ENCODE data around the gene PTPRK.

The PTPRK gene

DNA sequence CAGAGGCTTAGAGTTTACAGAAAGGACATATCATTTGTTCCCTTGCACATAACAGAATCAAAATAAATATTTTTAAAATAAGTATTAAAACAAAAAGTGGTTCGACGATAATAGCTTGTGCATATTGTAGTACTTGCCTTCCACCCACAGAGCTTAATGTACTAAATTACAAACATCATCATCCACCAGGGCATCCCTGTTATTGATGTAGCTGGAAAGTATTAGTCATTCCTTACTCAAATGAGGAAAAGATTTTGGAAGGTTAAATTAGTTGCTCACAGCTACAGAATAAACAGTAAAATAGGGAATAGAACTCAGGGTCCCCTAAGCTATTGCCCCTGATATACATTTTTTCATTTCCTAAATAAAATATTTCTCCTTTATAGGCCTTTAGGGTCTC lies 150.3 kb downstream of the PTPRK start:
- TF ChIP-seq, protein P1, sequence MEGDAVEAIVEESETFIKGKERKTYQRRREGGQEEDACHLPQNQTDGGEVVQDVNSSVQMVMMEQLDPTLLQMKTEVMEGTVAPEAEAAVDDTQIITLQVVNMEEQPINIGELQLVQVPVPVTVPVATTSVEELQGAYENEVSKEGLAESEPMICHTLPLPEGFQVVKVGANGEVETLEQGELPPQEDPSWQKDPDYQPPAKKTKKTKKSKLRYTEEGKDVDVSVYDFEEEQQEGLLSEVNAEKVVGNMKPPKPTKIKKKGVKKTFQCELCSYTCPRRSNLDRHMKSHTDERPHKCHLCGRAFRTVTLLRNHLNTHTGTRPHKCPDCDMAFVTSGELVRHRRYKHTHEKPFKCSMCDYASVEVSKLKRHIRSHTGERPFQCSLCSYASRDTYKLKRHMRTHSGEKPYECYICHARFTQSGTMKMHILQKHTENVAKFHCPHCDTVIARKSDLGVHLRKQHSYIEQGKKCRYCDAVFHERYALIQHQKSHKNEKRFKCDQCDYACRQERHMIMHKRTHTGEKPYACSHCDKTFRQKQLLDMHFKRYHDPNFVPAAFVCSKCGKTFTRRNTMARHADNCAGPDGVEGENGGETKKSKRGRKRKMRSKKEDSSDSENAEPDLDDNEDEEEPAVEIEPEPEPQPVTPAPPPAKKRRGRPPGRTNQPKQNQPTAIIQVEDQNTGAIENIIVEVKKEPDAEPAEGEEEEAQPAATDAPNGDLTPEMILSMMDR (IDR thresholded peaks at IDR 0.05; ENCODE audit: control insufficient read depth, extremely low read depth, insufficient read depth): no peak
- no peak overlapping the region for H3K4me3 ChIP-seq (ENCODE audit: low read depth, low read length)
- no peak for DNase-seq (ENCODE audit: low read depth)

DNA sequence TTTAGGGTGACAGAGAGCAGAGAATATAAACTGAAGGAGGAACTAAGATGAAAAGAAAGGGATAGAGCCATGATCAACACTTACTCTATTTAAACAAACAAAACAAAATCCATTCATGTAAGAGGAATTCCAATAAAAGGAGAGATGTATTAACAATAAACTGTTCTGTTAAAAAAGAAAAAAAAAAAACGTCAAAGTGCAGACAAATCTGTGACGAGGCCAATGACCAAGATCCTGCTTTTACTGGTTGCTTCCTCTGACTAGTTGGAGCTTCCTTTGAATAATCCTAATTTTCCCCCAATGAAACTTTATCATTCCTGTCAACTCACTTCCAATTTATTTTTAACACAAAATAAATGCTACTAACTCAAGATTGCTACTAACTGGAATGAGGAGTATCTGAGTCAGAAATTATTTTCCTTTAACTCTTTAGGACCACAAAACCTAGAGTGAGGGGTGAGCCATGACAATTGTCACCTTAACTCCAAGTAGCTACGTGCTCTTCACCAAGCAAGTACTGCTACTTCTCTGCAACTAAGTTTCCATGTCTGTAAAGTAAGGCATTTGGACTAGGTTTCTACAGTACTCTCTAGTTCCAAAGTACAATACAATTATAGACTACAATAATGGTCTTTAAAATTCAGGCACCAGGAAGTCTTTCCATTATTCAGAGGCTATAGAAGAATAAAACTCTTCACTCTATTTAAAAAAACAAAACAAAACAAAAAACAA lies 152.0 kb downstream of the PTPRK start:
- no peak for DNase-seq (ENCODE audit: low read depth)
- H3K4me3 ChIP-seq (ENCODE audit: low read depth, low read length): no peak overlapping the region
- TF ChIP-seq, protein P1 (IDR thresholded peaks at IDR 0.05; ENCODE audit: control insufficient read depth, extremely low read depth, insufficient read depth): no peak

DNA sequence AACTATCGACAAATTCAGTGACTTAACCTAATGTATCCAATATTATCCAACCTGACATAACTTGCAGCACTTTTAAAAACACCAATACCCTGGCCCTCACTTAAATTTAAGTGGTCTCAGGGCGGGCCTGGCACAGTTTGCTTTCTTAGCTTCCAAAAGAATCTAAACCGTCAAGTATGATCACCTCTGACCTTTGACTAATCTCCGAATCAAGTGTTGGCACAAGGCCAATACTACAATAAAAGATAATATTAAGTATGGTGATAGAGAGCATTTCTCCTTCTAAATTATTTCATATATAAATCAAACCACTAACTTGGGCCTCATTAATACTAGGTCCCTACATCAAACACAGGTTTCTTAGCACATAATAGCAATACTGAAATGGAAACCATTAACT lies 153.0 kb downstream of the PTPRK start:
- no peak overlapping the region for H3K4me3 ChIP-seq (ENCODE audit: low read depth, low read length)
- TF ChIP-seq, protein P1 (IDR thresholded peaks at IDR 0.05; ENCODE audit: control insufficient read depth, extremely low read depth, insufficient read depth): no peak
- DNase-seq (ENCODE audit: low read depth): no peak

DNA sequence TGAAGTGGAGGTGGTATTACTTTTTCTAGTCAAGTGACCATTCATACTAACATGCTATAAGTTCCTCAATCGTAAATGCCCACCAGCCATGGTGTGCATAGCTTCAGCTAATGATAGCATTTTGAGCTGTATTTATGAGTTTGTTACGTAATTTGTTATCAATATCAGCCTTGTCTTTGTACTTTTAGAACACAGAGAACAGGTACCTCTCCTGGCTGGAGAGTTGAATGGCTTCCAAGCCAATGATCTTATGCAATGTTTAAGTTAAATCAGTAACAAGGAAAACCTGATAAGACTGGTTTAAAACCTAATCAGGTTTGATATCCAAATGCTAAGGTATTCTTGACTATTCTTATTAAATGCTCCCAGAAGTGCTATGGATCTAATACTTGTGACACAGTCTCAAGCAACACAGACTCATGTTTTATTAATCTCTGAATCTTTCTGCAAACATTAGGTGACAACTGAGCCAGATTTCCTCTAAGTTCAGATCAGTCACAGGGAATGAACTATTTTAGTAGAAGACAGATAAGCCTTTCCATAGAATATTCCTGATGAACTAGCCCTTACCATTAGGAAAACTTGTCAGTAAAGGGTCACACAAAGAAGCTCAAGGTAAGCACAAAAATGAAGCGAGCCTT lies 154.8 kb downstream of the PTPRK start:
- peak; percentile 32 for DNase-seq (ENCODE audit: low read depth)
- TF ChIP-seq, protein P1 (IDR thresholded peaks at IDR 0.05; ENCODE audit: control insufficient read depth, extremely low read depth, insufficient read depth): no peak
- H3K4me3 ChIP-seq (ENCODE audit: low read depth, low read length): no peak overlapping the region

DNA sequence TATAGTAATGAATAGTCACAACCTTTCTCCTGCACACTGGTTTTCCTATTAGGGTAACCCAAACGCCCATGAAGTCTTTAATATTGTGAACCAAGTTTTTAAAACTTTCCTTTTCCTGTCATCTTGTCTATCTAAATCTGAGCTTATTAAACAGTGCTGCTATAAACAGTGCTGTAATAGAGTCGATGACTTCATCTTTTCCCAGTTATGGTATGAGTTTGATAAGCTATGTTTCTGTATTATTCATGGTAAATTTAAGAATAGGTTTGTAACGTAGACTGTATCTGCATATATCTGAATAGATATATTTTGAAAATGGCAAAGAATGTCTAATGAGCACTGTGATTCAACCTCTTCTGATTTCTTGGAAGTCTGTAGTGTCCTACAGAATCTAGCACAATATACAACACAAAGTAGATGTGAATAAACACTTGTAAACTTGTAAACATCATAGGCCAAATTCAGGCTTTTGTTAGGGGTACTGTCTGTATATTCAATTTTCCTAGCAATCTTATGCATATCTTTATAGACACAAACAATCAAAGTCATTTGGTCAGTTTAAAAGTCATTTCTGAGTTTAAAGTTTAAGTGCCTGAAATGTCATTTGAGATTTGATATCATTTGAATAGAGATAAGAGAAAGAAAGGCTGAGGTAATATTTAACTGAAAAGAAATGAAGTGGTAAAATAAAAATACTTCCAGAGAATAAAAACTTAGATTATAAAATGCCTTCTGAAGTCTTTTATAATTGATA lies 155.5 kb downstream of the PTPRK start:
- H3K4me3 ChIP-seq (ENCODE audit: low read depth, low read length): no peak overlapping the region
- DNase-seq (ENCODE audit: low read depth): no peak
- TF ChIP-seq, protein P1 (IDR thresholded peaks at IDR 0.05; ENCODE audit: control insufficient read depth, extremely low read depth, insufficient read depth): no peak

DNA sequence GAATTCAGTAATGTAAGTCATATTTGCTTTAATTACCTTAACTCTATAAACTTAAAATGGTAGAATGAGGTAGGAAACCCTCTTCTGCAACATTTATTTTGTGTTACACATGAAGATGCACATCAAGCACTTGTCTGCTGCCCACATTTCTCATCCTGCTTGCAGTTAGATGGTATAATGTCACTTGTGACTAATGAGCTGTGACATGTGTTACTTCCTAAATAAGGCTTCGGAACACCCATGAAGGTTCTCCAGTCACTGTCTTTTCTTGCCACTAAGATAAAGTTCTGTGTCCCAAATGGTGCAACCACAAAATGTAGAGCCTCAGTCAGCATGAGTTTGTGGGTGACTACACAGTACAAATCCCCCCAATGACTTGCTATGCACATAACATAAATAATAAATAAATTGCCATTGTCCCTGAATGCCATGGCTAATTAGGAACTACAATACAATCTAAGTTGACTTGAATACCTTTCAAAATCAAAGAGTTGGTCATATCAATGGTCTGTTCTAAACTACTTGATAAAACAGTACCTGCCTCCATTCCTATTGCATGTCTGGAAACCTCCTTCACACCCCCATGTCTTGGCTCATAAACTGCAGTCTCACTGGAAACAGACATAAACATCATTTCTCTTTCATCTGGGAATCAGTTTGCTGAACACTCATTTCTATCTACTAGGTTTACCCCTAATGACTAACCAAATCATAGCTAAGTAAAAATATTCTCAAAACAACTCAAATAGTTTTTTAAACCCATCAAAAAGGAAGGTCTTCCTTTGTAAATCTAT lies 157.2 kb downstream of the PTPRK start:
- TF ChIP-seq, protein P1 (IDR thresholded peaks at IDR 0.05; ENCODE audit: control insufficient read depth, extremely low read depth, insufficient read depth): no peak
- H3K4me3 ChIP-seq (ENCODE audit: low read depth, low read length): no peak overlapping the region
- no peak for DNase-seq (ENCODE audit: low read depth)

All from LNCaP clone FGC (cell line).